Hypothalamus (tissue), 51 donors: ENCODE measurements around the gene KLRK1.
"Not testable (repeated sequence)": the region's sequence is repeated elsewhere in the genome, so short reads cannot be mapped to it uniquely, and the experiment has no call there.

Experiments used
- DNase-seq, 51 donors: peaks; one replicate each; lab custom pipeline; 2025; lab: John Stamatoyannopoulos, UW

KLRK1 gene

GRCh38 chr12:10389904-10390303 lies at the start of gene KLRK1:
Gene KLRK1 (minus strand): TSS chr12:10390041. CDS start chr12:10388810, 1,231 bp downstream.
- no peak for DNase-seq

DNA sequence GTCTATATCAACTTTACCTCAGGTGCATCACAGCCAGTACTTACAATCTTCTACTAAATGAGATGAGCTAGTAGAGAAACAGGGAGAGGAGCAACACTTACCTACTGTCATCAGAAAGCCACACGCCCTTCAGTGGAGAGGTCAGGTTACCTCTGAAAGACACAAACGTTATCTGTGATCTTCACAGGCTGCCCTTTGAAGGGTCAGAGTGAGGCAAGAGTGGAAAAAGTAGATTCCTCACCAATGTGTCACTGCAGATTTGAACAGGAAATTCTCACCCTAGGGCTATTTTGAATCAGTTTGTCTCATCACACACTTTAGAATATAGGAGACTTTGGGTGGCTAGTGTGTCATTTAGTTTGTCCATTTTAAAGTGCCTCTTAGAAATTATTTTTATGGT lies 47.8 kb upstream of the KLRK1 start:
- not testable (repeated sequence) for DNase-seq

DNA sequence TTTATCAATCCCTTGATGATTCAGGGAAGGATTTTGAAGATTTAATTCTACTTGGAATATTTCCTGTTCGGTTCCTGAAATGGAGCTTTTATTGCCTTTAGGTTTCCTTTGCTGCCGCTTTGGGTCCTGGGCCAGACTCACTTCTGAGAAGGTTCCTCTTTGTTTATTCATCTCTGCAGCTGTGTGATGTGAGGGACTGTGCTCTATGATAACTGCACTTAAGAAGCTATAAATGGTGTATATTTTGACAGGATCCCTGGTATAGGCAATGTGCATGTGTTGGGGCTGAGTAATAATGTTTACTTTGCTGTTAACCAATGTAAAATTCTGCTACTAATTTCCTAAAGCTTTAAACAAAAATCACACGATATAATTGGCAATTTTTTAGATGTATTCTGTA lies 46.0 kb upstream of the KLRK1 start, which contains the start of gene KLRC2:
Gene KLRC2, minus strand, starts transcription at position 195 of the 400 bp plus-strand sequence. Its CDS starts 24 bp downstream, at position 171.
- peak in 7 of 51 donors; percentile 6 to 30 (median 12) for DNase-seq

GRCh38 chr12:10430623-10431022 lies 40.8 kb upstream of the KLRK1 start:
- not testable (repeated sequence) for DNase-seq

DNA sequence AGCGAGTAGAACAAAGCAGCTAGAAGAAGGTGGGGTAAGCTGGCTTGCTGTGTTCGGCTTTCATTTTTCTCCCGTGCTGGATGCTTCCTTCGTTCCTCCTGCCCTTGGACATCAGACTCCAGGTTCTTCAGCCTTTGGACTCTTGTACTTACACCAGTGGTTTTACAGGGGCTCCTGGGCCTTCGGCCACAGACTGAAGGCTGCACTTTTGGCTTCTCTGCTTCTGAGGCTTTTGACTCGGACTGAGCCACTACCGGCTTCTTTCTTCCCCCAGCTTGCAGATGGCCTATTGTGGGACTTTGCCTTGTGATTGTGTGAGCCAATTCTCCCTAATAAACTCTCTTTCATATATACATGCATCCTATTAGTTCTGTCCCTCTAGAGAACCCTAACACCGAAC lies 36.1 kb upstream of the KLRK1 start:
- peak in 9 of 51 donors; percentile 3 to 34 (median 16) for DNase-seq

DNA sequence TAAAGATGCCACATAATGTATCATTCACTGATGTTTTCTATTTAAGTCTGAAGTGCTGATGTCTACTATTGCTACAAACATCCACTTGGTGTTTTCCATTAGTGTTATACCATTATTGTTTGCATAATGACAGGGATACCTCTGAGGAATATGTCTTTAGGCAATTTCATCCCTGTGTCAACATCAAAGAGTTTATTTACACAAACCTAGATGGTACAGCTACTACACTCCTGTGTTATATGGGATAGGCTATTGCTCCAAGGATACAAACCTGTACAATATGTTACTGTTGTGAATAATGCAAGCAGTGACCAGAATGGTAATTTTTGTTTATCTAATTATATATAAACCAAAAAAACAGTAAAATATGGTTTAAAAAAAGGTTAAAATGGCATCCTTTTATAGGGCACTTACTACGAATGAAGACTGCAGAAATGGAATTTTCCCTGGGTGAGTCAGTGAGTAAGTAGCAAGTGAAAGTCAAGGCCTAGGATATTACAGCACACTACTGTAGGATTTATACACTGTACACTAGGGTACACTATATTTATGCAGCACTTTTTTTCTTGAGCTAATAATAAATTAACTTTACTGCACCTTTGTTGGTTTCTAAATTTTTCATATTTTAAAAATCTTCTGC lies 34.5 kb upstream of the KLRK1 start:
- not testable (repeated sequence) for DNase-seq

- not testable (repeated sequence) for DNase-seq
Observed at GRCh38 chr12:10422159-10422558, 32.3 kb upstream of the KLRK1 start.

- not testable (repeated sequence) for DNase-seq
Observed at GRCh38 chr12:10420334-10420733, 30.5 kb upstream of the KLRK1 start, which contains the start of gene KLRC3. Gene KLRC3 (minus strand): TSS chr12:10420595. CDS start chr12:10420550, 45 bp downstream.

GRCh38 chr12:10409392-10409791 lies 19.6 kb upstream of the KLRK1 start, which contains the start of gene KLRC4:
Gene KLRC4 (minus strand): TSS chr12:10409757. CDS start chr12:10409575, 182 bp downstream.
- no peak for DNase-seq

DNA sequence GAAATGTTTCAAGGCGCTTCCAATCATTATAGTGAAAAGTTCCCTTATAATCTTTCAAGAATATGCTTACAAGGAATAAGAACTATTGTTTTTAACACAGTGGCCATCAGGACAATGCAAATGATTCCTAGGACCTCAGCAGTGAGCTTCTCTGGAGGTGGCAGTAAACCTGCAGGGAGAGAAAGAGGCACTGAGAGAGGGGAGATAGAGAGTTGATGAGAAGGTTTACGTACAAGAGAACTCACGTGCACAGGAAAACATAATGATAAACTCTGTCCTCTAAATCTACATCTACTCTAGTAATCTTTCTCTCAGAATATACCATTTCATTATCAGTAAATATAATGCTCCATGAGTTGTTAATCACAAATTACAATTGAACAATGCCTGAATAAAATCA lies 19.0 kb upstream of the KLRK1 start:
- no peak for DNase-seq

DNA sequence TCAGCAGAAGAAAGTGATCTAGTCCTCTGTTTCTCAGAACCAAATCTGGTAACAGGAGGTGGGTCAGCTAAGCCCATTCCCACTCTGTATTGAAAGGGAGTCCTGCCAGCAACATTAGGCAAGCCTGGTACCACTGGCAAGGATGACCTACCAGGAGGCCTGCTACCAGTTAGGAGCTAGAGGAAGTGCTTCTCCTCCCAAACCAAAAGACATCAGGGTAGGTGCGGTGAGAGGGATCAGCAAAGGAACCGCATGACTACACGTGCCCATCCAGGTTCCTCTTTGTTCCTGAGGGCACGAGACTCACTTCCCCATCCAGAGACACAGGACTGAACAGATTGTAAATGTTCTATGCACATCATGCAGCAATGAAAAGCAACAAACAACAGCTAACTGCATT lies 16.9 kb upstream of the KLRK1 start:
- DNase-seq, result no peak

DNA sequence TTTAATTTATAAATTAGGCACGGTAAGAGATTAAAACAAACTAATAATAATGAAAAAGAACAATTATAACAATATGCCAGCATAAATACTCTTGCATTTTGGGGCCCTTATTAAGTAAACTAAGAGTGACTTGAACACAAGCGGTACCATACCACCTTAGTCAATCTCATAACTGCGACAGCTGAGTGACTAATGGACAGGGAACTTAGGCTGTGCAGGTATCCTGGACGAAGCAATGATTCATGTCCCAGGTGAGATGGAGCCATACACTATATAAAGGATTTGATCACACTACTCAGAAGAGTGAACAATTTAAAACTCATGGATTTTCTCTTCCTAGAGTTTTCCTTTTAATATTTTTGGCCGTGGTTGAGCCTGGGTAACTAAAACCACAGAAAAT lies 15.5 kb upstream of the KLRK1 start:
- DNase-seq, result no peak

DNA sequence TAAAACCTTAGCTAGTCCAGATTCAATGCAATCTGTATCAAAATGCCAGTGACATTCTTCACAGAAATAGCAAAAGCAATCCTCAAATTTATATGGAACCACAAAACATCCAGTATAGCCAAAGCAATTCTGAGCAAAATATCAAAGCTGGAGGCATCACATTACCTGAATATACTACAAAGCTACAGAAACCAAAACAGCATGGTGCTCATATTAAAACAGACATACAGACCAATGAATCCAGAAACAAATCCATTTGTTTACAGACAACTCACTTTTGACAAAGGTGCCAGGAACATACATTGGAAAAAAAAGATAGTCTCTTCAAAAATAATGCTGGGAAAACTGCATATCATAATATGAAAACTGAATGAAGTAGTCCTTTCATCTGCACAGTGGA lies 15.0 kb upstream of the KLRK1 start:
- no peak for DNase-seq

DNA sequence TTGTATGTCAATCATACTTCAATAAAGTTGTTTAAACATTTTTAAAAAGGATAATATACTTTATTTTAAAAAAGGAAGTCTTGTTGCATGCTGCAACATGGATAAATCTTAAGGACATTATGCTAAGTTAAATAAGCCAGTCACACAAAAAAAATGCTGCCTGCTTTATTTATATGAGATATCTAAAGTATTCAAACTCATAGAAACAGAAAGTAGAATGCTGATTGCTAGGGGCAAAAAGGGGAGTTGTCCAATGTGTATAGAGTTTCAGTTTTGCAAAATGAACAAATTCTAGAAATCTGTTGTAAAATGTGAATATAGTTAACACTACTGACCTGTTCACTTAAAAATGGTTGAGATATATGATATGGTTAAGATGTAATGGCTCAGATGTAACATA lies 11.0 kb upstream of the KLRK1 start:
- DNase-seq, result no peak

- DNase-seq, result no peak
Observed at GRCh38 chr12:10398168-10398567, 8.3 kb upstream of the KLRK1 start.

GRCh38 chr12:10397296-10397695 lies 7.5 kb upstream of the KLRK1 start:
- DNase-seq, result no peak

DNA sequence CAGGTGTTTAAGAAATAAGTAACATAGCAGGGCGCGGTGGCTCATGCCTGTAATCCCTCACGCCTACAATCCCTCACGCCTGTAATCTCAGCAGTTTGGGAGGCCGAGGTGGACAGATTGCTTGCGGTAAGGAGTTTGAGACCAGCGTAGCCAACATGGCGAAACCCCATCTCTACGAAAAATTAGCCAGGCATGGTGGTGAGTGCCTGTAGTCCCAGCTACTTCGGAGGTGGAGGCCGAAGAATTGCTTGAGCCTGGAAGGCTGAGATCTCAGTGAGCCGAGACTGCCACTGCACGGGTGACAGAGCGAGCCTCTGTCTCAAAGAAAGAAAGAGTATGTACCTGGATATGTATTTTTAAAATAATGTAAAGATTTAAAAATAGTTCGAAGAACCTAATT lies 6.3 kb upstream of the KLRK1 start:
- DNase-seq, result not testable (repeated sequence)

DNA sequence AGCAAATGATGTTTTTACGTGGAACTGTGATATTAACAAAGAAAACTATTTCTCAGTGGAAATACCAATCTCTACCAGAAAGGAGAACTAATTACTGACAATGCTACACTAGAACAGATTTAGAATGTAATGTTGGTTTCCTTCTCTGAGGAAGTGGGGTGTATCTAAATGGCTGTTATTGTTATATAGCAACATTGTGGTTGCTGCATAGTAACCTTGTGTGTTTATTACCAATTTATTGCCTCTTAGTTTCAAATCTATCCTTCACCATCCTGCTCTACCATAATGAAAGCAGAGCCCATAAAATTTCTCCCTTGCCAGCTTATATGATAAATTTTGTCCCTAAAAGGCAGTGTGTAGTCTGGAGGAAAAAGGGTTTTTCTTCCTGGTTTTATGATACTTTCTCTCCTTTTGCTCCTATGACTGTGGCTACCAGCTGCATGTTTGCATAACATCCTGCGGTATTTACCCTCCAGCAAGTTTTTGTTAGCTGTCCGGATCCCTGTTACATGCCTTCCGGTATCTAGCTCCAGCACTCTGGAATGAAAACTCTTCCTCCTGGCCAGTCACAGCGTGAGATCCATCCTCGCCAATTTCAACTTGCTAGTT lies 5.7 kb upstream of the KLRK1 start:
- no peak for DNase-seq

GRCh38 chr12:10394531-10395152 lies 4.8 kb upstream of the KLRK1 start:
- not testable (repeated sequence) for DNase-seq

GRCh38 chr12:10393291-10393690 lies 3.5 kb upstream of the KLRK1 start:
- no peak for DNase-seq

GRCh38 chr12:10392394-10392930 lies 2.6 kb upstream of the KLRK1 start:
- peak in 1 of 51 donors; percentile 11 for DNase-seq
